ENCODE measurements around the gene TBXAS1. TPM values are rescaled to one million over a fixed set of nuclear protein-coding genes. Genes with fewer than 3 reads are reported as not detected.
A peak's percentile ranks its signal among the peaks of the same experiment; 100 is the strongest.

The TBXAS1 gene
- total and polyA plus RNA-seq, 4 donors = 19.6 to 126 (median 55.2) TPM

- no peak overlapping the region for H3K27ac ChIP-seq (ENCODE audit: low read depth in 1 of 2, low read length in 1 of 2)
- 85 to 91% methylated on average over 3 of the region's 3 CpGs for WGBS, 2 donors
- DNase-seq = no peak
- H3K27me3 ChIP-seq (ENCODE audit: control insufficient read depth in 3 of 3, insufficient read depth in 3 of 3, low read length in 2 of 3) = no peaks in the 10 kb centered on the region
- no peak overlapping the region for H3K4me3 ChIP-seq
- no peaks in the 10 kb centered on the region for H3K4me1 ChIP-seq (ENCODE audit: control insufficient read depth in 5 of 5, insufficient read depth in 5 of 5, low read length in 5 of 5)
- peaks cover 0 to 2% (median under 1%) of the 10 kb centered on the region in 4 donors for H3K9me3 ChIP-seq (ENCODE audit: control insufficient read depth in 4 of 4, insufficient read depth in 3 of 4, low read length in 3 of 4)
- no peaks in the 10 kb centered on the region for H3K36me3 ChIP-seq (ENCODE audit: control insufficient read depth in 4 of 4, insufficient read depth in 4 of 4, low read length in 4 of 4)
- H3K9ac ChIP-seq (ENCODE audit: insufficient read depth in 1 of 2, low read length in 2 of 2) = no peak overlapping the region
- no peak for ATAC-seq (ENCODE audit: insufficient read depth, low FRiP score)
- TF ChIP-seq, protein P1, sequence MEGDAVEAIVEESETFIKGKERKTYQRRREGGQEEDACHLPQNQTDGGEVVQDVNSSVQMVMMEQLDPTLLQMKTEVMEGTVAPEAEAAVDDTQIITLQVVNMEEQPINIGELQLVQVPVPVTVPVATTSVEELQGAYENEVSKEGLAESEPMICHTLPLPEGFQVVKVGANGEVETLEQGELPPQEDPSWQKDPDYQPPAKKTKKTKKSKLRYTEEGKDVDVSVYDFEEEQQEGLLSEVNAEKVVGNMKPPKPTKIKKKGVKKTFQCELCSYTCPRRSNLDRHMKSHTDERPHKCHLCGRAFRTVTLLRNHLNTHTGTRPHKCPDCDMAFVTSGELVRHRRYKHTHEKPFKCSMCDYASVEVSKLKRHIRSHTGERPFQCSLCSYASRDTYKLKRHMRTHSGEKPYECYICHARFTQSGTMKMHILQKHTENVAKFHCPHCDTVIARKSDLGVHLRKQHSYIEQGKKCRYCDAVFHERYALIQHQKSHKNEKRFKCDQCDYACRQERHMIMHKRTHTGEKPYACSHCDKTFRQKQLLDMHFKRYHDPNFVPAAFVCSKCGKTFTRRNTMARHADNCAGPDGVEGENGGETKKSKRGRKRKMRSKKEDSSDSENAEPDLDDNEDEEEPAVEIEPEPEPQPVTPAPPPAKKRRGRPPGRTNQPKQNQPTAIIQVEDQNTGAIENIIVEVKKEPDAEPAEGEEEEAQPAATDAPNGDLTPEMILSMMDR (IDR thresholded peaks at IDR 0.05; ENCODE audit: control extremely low read depth, extremely low read depth) = no peak
Measured at GRCh38 chr7:139807009-139807408, 22.1 kb upstream of the TBXAS1 start.

DNA sequence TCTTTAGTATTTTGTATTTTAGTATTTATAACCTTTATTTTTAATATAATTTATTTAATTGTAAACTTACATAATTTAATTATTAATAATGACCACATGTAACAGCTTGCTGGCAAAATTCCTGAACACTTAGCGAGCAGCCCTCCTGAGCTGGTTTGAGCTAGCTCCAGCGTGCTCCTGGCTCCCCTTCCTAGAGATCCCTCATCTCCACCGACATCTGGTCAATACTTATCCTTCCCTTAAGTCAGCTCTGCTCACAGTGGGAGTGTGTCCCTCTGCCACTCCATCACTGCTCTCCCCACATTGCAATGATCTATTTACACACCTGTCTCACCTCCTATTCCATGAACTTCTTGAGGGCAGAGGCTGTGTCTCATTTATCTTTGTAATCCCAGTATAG lies 20.6 kb upstream of the TBXAS1 start:
- TF ChIP-seq, protein P1 (IDR thresholded peaks at IDR 0.05; ENCODE audit: control extremely low read depth, extremely low read depth) = no peak
- ATAC-seq (ENCODE audit: insufficient read depth, low FRiP score) (no peak), DNase-seq (peak in 1 of 3 donors; percentile 13)
- H3K27me3 ChIP-seq (ENCODE audit: control insufficient read depth in 3 of 3, insufficient read depth in 3 of 3, low read length in 2 of 3) = no peaks in the 10 kb centered on the region
- H3K27ac ChIP-seq (ENCODE audit: low read depth in 1 of 2, low read length in 1 of 2) = no peak overlapping the region
- WGBS, 2 donors = 87 to 88% methylated on average over 3 of the region's 3 CpGs
- H3K4me1 ChIP-seq (ENCODE audit: control insufficient read depth in 5 of 5, insufficient read depth in 5 of 5, low read length in 5 of 5) = no peaks in the 10 kb centered on the region
- H3K9me3 ChIP-seq (ENCODE audit: control insufficient read depth in 4 of 4, insufficient read depth in 3 of 4, low read length in 3 of 4) = peaks cover 0 to 2% (median under 1%) of the 10 kb centered on the region in 4 donors
- H3K9ac ChIP-seq (ENCODE audit: insufficient read depth in 1 of 2, low read length in 2 of 2) = no peak overlapping the region
- no peaks in the 10 kb centered on the region for H3K36me3 ChIP-seq (ENCODE audit: control insufficient read depth in 4 of 4, insufficient read depth in 4 of 4, low read length in 4 of 4)
- no peak overlapping the region for H3K4me3 ChIP-seq

DNA sequence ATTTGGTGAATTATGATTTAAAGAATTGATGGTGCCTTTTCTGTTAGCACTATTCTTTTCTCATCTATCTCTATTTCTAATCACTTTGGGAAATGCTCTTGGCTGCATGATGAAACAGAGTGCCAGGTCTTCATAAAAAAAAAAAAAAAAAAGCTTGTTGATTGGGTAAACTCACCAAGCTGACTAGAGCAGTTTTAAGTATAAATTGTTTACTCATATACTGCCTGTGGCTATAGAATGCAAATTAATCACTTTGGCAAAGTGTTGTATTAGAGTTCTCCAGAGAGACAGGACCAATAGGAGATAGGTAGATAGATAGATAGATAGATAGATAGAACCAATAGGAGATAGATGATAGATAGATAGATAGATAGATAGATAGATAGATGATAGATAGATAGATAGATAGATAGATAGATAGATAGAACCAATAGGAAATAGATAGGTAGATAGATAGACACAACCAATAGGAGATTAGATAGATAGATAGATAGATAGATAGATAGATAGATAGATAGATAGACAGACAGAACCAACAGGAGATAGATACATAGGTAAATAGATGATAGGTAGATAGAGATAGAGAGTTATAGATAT lies 20.1 kb upstream of the TBXAS1 start:
- H3K9ac ChIP-seq (ENCODE audit: insufficient read depth in 1 of 2, low read length in 2 of 2) = no peak overlapping the region
- no peak overlapping the region for H3K27ac ChIP-seq (ENCODE audit: low read depth in 1 of 2, low read length in 1 of 2)
- no peak overlapping the region for H3K4me3 ChIP-seq
- no peaks in the 10 kb centered on the region for H3K36me3 ChIP-seq (ENCODE audit: control insufficient read depth in 4 of 4, insufficient read depth in 4 of 4, low read length in 4 of 4)
- H3K27me3 ChIP-seq (ENCODE audit: control insufficient read depth in 3 of 3, insufficient read depth in 3 of 3, low read length in 2 of 3) = no peaks in the 10 kb centered on the region
- H3K4me1 ChIP-seq (ENCODE audit: control insufficient read depth in 5 of 5, insufficient read depth in 5 of 5, low read length in 5 of 5) = no peaks in the 10 kb centered on the region
- peaks cover 0 to under 1% (median 0%) of the 10 kb centered on the region in 4 donors for H3K9me3 ChIP-seq (ENCODE audit: control insufficient read depth in 4 of 4, insufficient read depth in 3 of 4, low read length in 3 of 4)
- ATAC-seq (ENCODE audit: insufficient read depth, low FRiP score) (no peak), DNase-seq (no peak)
- TF ChIP-seq, protein P1 (IDR thresholded peaks at IDR 0.05; ENCODE audit: control extremely low read depth, extremely low read depth) = no peak

DNA sequence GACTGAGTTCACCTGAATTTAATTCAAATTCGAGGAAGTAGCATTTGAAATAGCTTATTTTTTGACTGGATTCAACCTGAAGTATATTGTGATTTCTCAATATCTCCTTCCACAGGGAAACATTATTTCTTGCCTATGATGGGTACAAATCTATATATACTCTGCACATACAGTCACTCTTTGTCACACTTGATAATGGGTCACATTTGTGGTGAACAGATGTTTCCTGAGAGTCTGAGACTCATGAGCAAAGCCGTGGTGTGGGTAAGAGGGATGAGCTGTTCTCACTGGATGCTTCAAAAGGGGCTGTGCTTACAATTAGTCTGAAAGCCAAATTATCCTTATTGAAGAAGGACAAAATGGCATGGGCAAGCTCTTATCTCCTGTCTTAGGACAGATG lies 18.0 kb upstream of the TBXAS1 start:
- Histone ChIP-seq H3K27ac (ENCODE audit: low read depth in 1 of 2, low read length in 1 of 2) (no peak overlapping the region), H3K4me1 (ENCODE audit: control insufficient read depth in 5 of 5, insufficient read depth in 5 of 5, low read length in 5 of 5) (no peaks in the 10 kb centered on the region), H3K4me3 (no peak overlapping the region), H3K36me3 (ENCODE audit: control insufficient read depth in 4 of 4, insufficient read depth in 4 of 4, low read length in 4 of 4) (no peaks in the 10 kb centered on the region), H3K9me3 (ENCODE audit: control insufficient read depth in 4 of 4, insufficient read depth in 3 of 4, low read length in 3 of 4) (no peaks in the 10 kb centered on the region), H3K27me3 (ENCODE audit: control insufficient read depth in 3 of 3, insufficient read depth in 3 of 3, low read length in 2 of 3) (no peaks in the 10 kb centered on the region), H3K9ac (ENCODE audit: insufficient read depth in 1 of 2, low read length in 2 of 2) (no peak overlapping the region)
- ATAC-seq (ENCODE audit: insufficient read depth, low FRiP score) = no peak
- TF ChIP-seq, protein P1 (IDR thresholded peaks at IDR 0.05; ENCODE audit: control extremely low read depth, extremely low read depth) = no peak
- 22 to 49% methylated on average over 2 of the region's 2 CpGs for WGBS, 2 donors
- no peak for DNase-seq
